Central memory CD4-positive, alpha-beta T cell (primary cell): Measurements from ENCODE around the gene VGLL3.
"Not testable (repeated sequence)": the region's sequence is repeated elsewhere in the genome, so short reads cannot be mapped to it uniquely, and the experiment has no call there.

Experiments
- DNase-seq: peaks from one replicate; pipeline ENCODE4 v3.0.0; 2022

VGLL3 gene

DNA sequence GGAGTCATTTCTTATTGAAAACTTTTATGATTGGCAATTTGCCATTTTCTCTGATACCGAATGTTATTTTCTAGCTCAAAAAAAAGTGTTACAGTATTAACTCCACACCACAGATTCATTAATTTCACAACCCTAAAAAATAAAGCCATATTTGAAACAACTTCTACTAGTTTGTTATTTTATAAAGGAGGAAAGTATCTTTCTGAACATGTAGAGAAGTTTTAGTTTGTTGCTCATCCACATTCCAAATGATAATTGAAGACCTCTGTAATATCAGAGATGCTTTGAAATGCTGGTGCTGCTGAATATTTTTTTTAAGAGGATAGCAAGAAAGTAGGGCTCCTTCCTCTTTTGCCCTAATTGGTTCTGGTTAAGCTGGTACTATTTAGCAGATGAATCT lies 1.9 kb downstream of the VGLL3 start:
- no peak for DNase-seq

DNA sequence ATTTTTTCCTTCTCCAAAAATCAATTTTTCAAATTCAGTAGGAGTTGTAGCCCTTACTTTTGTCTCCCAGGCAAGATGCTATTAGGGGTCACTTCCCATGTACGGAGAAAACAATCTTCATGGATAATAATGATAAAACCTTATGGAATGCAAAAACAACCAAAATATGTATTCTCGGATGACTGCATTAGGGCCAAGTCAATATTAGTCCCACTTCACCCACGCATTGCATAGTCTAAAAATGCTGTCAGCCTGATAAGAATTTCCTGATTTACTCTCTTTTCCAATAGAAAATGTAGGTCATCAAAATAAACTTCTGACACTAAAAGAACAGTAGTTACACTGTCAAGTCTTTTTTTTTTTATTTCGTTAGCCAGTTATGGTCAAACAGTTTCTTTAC lies 2.7 kb downstream of the VGLL3 start:
- no peak for DNase-seq

DNA sequence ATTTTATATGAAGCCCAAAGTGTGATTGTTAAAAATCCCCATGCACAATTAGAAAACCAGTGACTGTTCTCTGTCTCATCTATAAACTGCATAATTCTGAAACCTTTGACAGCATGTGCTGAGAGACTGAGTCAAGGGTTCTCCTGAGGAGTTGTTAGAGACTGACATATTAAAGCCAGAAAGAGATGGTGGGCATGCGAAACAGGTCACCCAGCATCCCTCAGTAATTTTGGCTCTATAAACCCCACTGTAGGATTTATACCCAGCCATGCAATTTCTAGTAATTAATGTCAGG lies 3.6 kb downstream of the VGLL3 start:
- DNase-seq: no peak

DNA sequence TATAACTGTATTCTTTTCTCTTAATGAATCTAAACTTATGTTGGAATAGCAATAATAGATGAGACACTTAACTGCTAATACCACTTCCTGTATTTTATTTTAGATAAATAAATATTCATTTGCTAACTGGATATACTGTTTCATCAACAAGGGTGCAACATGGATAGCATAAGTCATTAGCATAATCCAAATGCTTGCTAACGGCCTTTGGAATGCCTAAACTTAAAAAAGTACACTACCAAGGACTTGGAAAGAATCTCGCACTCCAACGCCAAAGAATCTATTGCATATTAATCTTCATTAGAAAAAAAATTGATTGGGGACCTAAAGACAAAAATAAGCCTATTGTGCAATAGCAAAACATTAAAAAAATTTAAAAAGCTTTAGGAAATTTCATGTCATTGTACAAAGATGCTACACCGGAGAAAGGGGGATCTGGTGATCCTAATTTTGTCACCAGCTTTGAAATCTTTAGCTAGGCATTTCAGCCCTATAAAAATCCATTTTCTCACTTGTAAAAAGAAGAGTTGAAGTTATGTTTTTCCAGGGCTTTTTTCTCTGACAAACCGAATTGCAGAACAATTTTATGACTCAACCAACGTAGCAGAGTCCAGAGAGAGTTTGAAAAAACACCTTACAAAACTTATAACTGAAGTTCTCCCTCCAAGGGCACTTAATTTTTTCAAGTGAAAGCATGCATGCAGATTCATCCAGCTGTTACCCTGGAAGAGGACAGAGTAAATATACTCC lies 4.1 kb downstream of the VGLL3 start:
- DNase-seq: no peak

DNA sequence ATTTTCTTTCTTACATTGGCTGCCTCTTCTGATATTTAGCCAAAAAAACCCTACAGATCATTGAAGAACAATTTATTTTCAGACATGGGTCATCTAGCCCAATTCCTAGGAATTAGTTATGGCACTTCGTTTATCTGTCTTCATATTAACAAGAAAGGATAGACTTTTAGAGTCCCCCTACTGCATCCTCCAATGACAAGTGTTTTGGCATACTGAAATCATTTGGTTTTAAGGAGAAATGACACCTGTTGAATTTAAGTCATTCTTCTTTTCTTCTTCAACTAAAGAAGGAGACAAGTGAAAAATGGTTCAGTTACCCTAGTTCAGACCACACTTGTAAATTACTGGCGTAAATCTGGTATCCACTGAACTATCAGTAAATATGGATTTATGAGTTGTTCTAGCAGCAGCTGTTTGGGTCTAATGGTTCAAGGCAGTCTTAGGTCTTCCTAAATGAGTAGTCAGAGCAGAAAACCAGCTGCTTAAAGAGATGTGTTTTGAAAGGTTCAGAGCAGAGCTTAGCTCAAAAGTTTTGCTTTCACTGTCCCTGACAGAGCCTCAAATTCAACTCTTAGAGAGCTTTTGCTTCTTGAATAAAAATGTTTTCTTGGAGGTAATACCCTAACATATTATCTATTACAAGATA lies 5.6 kb downstream of the VGLL3 start:
- DNase-seq: no peak

DNA sequence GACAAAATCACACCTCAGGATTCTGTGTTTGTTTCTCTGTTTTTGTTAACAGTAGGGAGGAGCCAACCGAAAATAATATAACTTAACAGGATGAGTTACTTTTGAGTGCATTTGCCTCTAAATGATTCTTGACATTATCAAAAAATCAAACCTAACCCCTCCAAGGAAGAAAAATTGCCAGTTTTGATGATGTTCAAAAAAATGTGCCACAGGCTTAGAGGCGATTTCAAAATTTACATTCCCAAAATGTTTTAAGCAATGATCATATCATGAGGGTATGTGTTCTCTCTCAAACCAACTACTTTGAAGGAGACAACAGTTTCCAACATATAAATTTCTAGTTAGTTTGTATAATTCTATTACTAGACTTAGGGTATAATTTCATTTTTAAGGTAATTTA lies 6.7 kb downstream of the VGLL3 start:
- no peak for DNase-seq

DNA sequence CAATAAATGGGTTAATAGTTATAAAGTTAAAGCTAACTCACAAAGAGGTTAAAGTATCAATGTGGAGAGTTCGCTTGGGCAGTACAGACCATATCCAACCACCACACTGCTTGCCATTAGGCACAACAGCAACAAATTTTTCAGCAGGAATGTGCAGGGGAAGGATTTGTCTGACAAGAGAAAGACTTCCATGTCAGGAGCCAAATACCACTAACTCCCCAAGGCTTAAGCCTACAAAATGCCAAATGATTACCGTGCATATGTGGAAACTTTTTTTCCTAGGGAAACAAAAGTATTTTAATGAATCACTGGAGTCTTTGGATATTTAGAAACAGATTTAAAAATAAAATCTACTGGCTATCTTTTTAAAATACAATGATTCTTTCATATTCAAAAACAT lies 8.1 kb downstream of the VGLL3 start:
- DNase-seq: no peak

DNA sequence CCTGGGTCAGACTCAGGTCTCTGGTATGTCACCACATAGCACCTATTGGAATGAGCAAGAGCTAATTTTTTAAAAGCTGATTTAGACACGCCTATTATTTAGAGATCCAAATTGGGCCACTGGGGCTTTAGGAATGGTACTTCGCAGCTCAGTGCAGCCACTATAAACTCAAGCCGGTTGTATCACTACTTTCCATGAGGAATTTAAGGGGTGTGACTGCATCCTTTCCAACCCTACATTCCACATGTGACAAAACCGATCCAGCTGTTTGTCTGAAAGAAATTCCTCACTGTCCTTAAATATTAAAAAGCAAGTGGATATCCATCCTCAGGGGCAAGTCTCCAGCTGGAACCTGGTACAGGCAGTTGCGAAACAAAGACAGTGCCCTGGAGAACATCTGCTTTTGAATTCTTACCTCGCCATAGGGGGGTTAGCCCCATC lies 12.8 kb downstream of the VGLL3 start:
- DNase-seq: no peak

DNA sequence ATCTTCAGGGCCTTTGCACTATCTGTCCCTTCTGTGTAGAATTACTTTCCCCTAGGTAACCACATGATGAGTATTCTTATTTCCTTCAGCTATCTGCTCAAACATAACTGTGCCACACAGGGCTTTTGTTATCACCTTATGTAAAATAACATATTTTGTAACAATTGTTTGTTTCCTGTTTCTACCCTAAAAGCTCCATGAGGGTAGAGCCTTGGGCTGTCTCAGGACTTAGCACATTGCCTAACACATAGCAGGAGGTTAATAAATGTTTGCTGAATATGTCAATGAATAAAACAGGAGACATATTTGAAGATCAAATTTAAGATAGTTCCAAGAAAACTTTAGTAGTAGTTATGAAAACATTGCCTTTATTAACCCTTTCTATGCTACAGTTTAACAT lies 14.7 kb downstream of the VGLL3 start:
- DNase-seq: no peak

DNA sequence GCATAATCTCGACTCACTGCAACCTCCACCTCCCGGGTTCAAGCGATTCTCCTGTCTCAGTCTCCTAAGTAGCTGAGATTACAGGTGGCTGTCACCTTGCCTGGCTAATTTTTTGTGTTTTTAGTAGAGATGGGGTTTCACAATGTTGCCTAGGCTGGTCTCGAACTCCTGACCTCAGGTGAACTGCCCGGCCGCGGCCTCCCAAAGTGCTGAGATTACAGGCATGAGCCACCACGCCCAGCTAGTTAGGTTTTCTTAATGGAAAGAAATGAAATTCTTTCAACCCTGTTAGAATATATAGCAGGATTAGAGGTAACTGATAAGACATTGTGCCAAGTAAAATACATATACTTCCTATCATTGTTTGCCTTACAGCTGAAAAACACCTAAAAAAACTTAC lies 16.8 kb downstream of the VGLL3 start:
- not testable (repeated sequence) for DNase-seq

DNA sequence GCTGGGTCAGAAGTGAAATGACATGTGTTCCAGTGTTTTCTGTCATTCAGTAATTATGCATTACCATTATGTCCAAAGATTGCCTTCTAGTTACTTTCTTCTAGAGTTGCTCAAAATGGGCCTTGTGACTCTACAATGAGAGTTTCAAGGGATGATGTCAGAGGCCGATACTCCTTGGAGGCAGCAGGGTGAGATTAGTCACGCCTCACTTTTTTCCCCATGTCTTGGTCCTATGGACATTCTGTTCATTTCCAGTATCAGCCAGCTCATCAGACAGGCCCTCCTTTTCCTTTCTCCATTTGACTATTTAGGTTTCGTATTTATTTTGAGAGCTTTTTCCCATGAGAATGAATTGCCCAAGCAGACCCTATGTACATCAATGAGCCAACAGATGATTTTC lies 17.5 kb downstream of the VGLL3 start:
- DNase-seq: no peak

DNA sequence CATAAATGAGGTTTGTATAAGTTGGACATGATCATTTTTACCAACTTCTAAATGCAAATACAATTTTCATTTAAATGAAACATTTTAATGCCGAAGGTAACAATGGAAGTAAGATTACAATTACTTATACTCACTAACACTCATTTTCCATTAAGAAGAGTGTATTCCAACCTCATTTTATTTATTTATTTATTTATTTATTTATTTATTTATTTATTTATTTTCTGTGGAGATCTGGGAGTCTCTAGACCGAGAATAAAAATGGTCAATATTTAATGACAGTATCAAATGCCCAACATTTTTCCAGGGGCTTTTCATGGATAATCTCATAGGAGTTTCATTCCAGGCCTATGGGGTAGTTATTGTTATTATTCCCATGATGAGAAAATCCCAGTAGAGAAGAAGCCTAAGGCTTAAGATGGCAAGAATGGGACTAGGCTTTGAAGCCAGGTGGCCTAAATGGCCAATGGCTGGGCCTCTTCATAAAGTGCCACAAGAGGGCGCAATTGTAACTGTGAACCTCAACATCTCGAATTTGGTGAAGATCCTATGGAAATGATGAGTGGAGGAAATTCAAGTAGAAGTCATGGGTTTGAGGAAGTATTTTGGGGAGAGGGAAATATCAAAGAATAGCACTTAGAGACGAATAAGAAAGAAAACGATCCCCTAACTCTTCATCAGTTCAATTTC lies 21.3 kb downstream of the VGLL3 start:
- DNase-seq: no peak

DNA sequence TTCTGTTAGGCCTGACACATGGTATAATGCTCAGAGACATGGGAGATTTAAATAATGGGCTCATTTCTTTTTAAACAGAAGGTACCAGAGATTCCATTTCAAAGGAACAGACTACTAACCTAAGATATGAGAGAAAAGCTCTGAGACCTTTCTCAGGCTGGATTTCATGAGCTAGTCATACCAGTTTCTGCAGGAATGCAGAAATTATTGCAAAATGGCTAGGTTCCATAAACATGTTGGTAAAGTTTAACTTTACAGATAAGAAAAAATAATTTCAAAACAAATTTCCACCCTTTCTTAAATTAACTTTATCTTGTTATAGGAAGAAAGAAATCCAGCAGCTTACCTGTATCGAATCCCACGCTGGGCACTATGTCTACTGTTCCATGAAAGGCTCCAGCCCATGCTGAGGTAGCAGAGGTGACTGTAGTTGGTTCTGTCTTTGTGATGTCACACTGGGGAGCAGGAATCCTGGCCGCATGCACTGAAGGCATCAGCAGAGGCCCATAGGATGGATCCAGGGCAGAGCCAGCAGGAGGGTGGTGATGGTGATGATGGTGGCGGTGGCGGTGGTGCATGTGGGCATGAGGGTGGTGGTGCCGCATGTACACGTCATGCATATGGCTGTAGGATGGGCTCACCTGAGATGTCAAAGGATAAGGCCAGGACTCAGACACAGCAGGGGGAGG lies 22.6 kb downstream of the VGLL3 start:
- DNase-seq: no peak

DNA sequence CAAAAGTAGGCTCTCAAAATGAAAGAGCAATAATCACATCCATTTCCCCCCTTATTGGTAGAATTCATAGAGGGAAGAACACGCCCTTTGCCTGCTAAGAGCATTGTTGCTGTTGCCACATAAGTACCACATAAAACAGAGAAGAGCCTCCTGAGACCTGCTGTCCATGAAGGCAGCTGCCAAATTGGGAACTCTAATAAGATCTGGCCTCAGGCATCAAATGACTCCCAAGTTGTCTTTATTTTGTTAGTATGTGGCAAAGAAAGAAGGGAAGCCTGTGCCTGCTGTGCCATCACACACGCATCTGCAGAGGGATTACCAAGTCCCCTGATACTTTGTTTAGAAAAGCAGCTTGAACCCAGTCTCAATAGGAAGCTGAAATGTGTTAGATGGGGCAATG lies 23.9 kb downstream of the VGLL3 start:
- no peak for DNase-seq

DNA sequence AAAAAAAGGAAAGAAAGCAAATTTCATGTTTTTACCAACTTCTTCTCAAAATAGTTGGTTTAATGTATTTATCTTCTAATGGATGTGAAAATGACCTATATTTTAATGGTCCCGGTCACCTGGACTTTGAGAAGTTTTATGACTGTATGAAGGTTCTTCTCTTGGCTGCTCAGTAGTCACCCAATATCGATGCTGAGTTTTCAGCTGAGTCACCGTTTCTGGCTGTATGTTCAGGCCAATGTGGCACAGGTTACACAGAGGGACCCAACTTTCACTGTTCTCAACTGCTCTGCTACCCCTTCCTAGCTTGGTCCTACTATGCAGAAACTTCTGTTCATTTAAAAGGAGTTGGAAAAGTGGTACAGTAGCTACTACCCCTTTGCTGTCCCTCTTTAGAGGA lies 25.8 kb downstream of the VGLL3 start:
- no peak for DNase-seq

DNA sequence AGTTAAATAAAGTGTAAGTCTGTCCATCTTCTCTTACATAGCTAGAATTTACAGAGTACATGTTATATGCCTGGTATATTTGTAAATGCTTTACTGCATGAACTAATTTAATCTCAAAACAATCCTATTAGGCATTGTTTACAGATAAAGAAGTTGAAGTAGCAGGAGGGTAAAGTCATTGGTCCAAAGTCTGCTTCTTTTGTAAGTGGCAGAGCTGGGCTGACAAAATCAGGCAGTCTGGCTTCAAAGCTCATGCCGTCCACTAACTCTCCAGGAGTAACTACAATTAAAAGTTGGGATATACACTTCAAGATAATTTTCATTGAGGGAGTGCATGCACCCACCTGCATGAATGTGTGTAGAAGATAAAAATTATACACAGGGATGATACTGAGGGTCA lies 27.3 kb downstream of the VGLL3 start:
- DNase-seq: no peak

DNA sequence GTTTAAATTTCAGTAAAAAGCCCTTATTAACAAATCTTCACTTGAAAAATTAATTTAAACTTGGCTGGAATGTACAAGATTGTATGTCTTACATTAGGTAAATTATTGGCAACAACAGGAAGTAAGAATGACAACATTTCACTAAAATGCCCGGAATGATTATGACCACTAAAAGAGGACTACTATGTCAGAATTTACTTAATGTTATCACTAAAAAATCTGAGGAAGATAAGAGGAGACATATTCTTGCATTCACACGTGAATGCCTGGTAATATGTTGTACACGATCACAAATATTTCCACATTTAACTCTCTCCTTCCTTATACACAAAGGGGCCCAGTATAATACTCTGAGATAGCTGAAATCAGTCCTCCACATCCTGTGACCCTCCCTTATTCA lies 29.7 kb downstream of the VGLL3 start:
- DNase-seq: no peak

DNA sequence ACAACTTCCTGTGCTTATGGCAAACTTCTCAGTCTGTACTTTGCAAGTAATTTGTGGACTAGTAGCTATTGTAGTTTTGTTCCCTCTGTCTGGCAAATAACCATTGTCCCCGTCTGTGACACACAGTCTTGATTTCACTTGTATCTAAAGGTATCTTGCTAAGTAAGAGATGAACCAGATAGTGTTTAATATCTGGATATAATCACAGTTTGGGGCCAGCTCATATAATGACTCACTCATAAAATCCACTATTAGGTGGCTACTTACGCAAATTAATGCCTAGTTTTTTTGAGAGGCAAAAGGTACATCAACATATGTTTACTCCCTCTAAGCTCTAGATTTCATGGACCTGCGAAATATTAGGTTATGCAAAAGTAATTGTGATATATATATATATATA lies 30.4 kb downstream of the VGLL3 start:
- DNase-seq: no peak

DNA sequence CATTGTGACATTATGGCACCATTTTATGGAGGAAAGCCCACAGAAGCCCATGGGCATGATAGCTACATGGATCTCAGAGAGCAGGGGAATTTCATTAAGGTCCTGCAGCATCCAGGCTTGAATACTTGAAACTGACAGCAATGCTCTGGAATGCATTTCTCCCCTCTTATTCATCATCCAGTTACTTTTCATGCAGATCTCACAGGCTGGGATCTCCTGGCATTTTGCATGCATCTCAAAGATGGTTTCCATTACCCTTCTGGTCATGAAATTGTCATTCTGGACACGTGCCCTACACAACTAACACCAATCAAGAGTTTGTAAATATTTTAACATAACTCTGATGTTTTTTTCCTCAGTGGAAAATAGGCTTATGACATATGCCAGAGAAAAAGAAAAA lies 32.4 kb downstream of the VGLL3 start:
- DNase-seq: no peak

DNA sequence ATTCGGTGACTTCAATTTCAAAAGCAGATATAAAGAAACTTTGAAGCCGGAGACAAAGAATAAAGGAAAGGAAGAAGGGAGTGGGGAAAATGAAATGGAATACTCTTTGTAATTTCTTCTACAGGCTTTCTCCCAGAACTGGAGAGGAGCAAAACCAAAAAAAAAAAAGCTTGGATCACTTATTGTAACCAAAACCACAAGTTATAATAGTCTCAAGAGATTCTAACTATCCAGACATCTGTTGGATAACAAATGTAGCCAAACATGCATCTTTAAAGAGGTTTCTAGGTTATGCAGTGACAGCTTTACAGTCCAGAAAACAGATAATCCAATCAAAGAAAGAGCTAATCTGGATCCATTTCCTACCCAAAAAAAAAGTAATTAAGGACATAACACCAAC lies 36.2 kb downstream of the VGLL3 start:
- no peak for DNase-seq

DNA sequence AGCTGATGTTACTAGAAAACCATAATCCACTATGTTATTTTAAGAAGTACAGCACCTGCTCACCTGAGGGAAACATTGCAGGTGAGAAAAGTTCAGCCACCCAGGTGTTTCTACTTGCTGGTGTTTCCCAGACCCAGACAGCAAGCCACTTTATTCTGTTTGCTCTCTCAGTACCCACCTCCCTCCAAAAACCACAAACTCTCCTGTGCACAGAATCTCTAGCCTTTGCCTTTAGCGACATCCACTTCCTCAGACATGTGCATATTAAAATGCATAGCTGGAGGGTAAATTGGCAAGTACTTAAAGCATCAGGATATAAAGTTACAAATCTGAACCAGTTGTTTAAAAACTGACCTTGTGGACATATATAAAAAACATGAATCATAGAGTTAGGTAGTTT lies 36.7 kb downstream of the VGLL3 start:
- no peak for DNase-seq

DNA sequence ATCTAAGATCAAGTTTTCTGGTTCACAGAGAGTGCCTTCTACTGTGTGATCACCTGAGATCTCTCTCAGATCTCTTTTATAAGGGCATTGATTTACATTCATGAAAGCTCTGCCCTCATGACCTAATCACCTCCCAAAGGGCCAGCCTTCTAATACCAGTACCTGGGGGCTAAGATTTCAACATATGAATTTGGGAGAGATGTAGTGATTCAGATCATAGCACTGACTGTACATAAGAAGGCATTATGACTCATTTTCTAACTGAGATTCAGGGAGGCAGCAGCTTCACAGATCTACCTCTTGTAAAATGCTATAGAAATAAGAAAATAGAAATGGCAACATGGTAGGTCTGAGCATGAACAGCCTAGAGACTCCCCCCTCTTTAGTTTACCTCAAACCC lies 39.6 kb downstream of the VGLL3 start:
- DNase-seq: no peak

DNA sequence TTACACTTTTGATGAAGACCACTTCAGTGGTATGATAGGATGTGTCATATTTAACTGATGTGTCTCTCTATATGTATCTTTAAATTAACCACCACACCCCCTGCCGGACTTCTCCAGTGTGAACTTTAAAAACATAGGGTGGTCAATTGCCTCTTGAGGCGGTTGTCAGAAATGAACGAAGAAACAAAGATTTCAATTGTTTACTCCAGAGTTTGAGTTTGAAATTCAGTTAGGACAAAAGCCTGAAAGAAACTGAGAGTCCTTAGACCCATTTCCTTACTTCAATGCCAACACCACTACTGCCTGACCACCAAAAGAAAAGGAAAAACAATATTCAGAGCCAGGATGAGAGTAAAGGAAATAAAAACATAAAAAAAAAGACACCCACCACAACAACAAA lies 40.2 kb downstream of the VGLL3 start:
- DNase-seq: no peak

DNA sequence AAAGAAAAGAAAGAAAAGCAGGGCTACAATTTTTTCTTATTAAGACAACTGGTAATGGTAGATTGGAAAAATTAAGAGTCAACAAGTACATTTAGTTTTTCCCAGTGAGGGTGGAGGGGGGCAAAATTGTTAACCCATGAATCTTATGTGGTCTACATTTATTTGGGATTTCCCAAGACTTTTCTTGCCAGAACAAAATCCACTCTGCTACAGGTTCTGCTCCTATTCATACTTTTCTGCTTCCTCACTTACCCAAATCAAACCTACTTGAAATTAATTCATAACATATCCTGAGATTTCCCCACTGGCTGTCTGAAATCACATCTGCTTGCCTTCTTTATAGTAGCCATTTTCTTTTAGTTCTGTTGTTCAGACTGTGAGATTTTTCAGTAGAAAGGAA lies 41.1 kb downstream of the VGLL3 start:
- no peak for DNase-seq
